GM18519 (cell line): ENCODE measurements around the gene PRICKLE3.
"Not testable (repeated sequence)": the region's sequence is repeated elsewhere in the genome, so short reads cannot be mapped to it uniquely, and the experiment has no call there.

Experiments used
- ATAC-seq: cut with Tn5 transposase; IDR thresholded peaks from one replicate; pipeline ENCODE4 v1.9.1; 2021; ENCODE audit warnings: mild to moderate bottlenecking, moderate library complexity; ENCODE audit not compliant: unreplicated experiment, low FRiP score

The PRICKLE3 gene

GRCh38 chrX:49187028-49187394 lies 838 bp upstream of the PRICKLE3 start:
- no peak for ATAC-seq

GRCh38 chrX:49184294-49185281 lies 1.6 kb downstream of the PRICKLE3 start:
- no peak for ATAC-seq

DNA sequence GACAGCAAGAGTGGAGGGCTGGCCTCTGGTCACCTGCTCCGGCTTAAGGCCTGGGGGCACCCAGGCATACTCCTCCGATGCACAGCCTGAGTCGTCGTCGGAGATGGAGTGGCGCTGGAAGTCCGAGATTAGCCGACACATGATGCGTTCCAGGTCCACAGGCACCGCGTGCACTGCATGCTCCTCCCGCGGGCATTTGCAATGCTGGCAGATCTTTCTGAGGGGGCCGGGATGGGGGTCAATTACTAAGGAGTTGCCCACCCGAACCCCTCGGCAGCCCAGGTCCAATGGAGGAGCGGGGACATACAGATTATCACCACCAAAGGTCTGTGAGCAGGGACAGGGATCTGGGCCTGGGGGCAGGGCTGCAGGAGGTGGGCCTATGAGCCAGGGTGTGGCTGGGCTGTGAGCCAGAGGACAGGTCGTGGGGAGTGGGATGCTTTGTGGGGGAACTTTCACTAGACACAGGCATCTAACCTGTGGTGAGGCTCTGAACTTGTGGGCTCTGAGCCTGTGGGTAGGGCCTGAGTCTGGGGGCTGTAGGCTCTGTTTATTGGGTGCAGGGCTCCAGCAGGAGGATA lies 2.4 kb downstream of the PRICKLE3 start:
- no peak for ATAC-seq

GRCh38 chrX:49179358-49179757 lies 6.8 kb downstream of the PRICKLE3 start:
- no peak for ATAC-seq

DNA sequence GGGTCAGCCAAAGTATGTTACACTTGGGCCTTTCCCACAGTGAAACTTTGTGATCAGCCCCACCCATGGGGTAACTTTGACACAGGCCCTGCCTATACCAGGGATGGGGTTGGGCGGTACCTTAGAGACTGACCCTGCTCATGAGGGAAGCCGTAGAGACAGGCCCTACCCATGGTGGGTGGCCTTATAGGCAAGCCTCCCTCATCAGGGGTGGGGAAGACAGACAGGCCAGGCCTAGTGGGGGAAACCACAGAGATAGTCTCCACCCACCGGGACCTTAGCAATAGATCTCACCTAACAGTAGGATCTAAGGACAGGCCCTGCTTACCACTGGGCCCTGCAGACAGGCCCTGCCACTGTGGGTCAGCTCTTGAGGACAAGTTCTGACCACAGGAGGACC lies 7.6 kb downstream of the PRICKLE3 start:
- no peak for ATAC-seq

DNA sequence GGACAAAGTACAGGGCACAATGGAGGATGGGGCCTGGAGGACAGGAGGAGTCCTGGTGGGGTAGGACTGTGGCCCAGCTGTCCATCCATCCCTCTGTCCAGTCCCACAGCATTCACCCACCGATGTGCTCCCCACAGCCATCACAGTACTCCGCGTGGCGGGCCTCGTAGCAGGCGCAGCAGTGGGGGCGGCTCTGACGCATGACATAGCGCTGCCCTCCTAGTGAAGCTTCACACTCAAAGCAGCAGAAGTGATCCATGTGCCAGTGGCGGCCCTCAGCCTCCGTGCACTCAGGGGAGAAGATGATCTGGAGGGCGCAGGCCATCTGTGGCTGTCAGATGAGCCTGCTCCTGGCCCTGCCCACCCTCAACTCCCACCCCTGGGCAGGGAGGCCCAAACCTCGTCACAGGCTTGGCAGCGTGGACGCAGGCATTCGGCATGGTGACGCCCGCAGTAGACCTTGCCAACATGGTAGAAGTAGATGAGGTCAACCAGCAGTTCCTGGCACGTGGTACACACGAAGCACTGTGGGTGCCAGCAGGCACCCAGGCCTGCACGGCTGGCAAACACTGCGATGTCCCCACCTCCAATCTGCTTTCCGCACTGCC lies 8.2 kb downstream of the PRICKLE3 start:
- ATAC-seq = no peak

DNA sequence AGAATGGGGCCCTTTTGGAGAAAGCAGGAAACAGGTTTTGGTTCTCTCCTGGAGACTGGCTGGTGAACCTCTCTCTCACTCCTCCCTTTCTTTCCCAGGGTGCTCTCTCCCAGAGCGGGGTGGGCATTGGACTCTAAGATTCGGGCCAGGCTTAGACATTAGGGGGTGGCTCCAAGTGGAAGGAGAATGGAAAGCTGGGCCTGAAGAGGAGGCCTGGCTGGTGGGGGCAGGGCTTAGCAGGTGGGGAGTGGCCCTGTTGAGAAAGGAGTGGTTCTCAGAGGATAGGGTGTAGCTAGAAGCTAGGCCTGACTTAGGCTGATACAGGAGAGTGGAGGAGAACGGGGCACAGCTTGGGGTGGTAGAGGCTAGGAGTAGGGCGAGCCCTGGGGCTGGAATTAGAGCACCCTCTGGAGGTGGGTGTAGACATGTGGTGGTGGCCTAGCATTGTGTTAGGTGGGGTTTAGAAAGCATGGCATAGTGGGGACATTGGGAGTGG lies 8.8 kb downstream of the PRICKLE3 start:
- ATAC-seq = no peak

DNA sequence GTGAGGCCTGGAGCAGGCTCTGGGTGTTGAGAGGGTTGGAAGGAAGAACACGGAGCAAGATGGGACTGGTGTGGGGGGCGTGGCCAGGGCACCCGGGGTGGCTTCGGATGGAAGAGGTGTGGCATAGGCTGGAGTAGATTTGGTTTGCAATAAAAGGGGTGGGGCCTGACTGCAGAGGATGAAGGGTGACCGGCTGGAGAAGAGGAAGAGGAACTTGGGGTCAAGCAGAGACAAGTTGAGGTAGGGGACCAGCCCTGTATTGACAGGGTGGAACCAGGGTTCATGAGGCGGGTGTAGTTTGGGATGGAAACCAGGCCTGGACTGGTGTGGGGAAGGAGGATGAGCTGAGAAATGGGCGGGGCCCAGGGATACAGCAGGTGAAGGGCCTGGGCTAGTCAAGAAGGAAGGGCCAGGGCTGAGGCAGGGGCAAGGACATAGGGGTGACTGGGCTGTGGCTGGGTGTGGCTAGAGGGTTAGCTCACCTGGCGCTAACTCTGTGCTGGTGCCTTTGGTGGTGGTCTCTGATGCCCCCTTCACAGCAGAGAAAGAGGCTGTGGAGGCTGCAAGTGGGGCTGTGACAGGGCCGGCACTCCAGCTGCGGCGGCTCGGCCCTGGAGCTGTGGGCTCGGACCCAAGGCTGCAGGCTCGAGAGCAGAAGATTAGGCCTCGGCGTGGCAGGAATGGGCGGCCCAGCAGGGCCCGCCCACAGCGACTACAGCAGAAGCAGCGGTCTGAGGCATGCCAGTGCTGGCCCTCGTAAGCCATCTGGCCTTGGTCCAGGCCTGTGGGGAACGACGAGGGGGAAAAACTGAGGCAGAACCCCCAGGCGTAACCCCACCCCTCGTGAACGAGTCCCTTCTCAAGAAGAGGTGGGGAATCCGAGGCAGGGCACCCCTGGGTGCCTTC lies 9.5 kb downstream of the PRICKLE3 start:
- no peak for ATAC-seq

GRCh38 chrX:49175435-49176274 lies 10.5 kb downstream of the PRICKLE3 start:
- no peak for ATAC-seq

DNA sequence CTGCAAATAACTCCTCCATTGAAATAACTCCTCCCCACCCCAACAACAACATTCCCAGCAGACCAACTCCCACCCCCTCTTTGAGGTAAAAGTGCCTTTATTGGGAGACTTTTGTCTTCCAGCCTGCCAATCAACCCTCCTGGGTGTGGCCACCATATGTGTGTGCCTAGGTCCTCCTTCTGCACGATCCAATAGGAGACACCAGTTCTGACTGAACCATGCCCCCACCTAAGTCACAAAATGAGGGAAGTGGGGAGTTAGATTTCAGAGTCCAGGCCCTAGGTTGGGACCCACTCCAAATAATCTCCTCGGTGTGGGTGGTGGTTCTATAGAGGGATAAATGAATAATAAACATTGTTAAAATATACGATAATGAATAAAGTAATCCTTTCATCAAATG lies 11.4 kb downstream of the PRICKLE3 start:
- no peak for ATAC-seq

- not testable (repeated sequence) for ATAC-seq
Measured at GRCh38 chrX:49173544-49173943, 12.6 kb downstream of the PRICKLE3 start.

DNA sequence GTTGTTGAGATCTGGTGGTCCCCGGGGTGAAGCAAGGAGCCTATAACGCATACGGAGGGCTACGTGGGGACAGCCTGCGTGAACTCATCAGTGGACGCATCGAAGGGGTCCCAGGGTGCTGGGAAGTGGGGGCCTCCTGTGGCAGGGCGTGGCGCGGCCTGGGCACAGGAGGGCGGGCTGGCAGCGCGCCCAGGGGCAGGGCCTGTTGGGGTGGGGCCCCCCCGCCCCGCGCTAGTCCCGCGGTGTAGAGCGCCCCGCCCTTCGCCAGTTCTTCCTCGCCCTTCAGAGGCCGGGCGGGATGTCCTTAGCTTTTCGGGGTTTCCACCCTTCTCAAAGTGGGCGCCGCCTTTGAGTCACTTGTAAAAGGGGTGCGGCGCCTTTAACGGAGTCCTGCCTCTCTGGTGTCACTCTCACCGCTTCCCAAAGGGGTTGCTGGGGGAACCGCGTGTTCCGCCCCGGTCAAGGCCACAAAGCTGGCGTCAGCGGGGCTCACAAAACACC lies 13.8 kb downstream of the PRICKLE3 start:
- peak; percentile 53 for ATAC-seq

DNA sequence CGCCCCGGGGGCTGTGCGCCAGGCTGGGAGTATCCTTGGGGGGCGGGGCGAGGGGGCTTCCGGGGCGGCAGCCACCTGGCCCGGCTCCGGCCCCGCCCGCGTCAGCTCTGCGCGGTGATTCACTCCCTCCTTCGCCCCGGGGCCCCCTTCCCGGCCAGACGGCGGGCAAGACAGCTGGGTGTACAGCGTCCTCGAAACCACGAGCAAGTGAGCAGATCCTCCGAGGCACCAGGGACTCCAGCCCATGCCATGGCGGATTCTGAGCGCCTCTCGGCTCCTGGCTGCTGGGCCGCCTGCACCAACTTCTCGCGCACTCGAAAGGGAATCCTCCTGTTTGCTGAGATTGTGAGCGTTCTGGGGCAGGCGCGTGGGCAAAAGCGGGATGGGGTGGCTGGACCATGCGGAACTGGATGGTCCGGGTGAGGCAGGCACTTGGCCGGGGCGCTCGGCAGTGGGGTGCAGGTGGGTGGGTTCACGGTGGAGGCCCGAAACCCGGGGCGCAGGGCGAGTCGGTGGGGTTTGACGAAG lies 14.4 kb downstream of the PRICKLE3 start, which contains the start of gene PLP2:
TSS of gene PLP2 (plus strand) at position 147 of the 528 bp plus-strand sequence. CDS start at position 250, 103 bp downstream.
- no peak for ATAC-seq

- ATAC-seq = no peak
Measured at GRCh38 chrX:49167740-49168108, 18.4 kb downstream of the PRICKLE3 start.

GRCh38 chrX:49166914-49167739 lies 19.0 kb downstream of the PRICKLE3 start:
- ATAC-seq = no peak

GRCh38 chrX:49165901-49166881 lies 20.0 kb downstream of the PRICKLE3 start:
- no peak for ATAC-seq
